ENCODE results near the gene HCN2. TPM values are rescaled to one million over a fixed set of nuclear protein-coding genes. Genes with fewer than 3 reads are reported as not detected.

The HCN2 gene
- total RNA-seq, 2 experiments from 2014 or later: 0.84 to 1.3 TPM

DNA sequence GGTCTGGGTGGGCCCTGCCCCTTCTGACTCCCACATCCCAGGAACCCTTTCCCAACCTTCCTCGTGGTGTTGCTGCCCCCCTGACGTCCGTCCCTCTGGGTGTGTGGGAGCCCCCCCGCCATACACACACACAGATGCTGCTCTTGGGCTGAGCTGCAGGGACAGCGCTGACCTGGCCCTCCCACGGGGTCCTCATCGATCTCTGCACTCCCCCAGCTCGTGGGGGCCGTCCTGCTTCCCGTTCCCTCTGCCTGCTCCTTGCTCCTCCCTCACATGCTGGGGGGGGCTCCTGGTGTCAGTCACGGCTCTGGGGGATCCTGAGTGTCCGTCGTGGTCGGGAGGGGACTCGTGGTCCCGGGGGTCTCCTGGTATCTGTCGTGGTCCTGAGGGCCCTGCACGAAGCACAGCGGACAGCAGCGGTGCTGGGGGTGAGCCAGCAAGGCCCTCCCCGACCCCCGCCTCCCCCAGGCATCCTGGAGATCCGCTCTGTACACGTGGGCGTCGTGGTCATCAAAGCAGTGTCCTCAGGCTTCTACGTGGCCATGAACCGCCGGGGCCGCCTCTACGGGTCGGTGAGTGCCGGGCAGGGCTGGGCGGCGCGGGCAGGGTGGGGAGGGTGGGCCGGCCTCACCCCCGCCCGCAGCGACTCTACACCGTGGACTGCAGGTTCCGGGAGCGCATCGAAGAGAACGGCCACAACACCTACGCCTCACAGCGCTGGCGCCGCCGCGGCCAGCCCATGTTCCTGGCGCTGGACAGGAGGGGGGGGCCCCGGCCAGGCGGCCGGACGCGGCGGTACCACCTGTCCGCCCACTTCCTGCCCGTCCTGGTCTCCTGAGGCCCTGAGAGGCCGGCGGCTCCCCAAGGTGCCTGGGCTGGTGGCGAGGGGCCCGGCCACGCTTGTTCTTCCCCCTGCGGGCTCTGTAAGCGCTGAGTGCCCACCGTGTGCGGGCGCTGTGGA is 53.4 kb downstream of the HCN2 start:
- ATAC-seq (no peak), DNase-seq (no peak)
- Mint-ChIP-seq H3K27me3 (ENCODE audit: low read depth) (no peaks in the 10 kb centered on the region), H3K4me1 (ENCODE audit: low read depth) (peaks cover 5% of the 10 kb centered on the region), H3K9me3 (ENCODE audit: insufficient read depth) (no peaks in the 10 kb centered on the region), H3K36me3 (ENCODE audit: low read depth) (peaks cover 9% of the 10 kb centered on the region), H3K27ac (no peak overlapping the region), H3K4me3 (no peak overlapping the region)
- POLR2A ChIA-PET: interaction anchor here (0.6 kb wide), 2 partner anchors 9 to 165 kb away, joined by 3 to 4 read pairs; no protein-coding TSS in a partner anchor
- CTCF ChIA-PET: no interaction called here

DNA sequence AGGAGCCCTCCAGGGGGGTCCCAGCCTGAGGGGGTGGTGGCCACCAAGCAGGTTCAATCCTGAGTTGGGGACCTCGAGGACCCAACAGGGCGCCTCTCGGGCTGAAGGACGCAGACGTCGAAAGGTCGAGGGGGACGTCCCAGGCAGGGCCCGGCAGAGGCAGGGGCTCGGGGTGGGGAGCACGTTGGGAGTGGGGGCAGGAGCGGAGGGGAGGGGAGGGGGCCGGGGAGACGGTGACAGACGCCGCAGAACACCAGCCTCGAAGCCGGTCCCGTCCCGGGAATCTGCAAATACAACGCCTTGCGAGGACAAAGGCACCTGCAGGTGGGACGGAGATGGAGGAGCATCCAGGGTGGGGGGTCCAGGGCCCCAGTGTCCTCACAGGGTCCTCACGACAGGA is 54.1 kb downstream of the HCN2 start:
- H3K27me3 Mint-ChIP-seq (ENCODE audit: low read depth): no peaks in the 10 kb centered on the region
- H3K4me3 Mint-ChIP-seq: no peak overlapping the region
- ChIA-PET POLR2A (no interaction called here), CTCF (no interaction called here)
- no peak overlapping the region for H3K27ac Mint-ChIP-seq
- H3K4me1 Mint-ChIP-seq (ENCODE audit: low read depth): peaks cover 5% of the 10 kb centered on the region
- H3K9me3 Mint-ChIP-seq (ENCODE audit: insufficient read depth): no peaks in the 10 kb centered on the region
- DNase-seq: no peak
- peaks cover 11% of the 10 kb centered on the region for H3K36me3 Mint-ChIP-seq (ENCODE audit: low read depth)
- no peak for ATAC-seq

DNA sequence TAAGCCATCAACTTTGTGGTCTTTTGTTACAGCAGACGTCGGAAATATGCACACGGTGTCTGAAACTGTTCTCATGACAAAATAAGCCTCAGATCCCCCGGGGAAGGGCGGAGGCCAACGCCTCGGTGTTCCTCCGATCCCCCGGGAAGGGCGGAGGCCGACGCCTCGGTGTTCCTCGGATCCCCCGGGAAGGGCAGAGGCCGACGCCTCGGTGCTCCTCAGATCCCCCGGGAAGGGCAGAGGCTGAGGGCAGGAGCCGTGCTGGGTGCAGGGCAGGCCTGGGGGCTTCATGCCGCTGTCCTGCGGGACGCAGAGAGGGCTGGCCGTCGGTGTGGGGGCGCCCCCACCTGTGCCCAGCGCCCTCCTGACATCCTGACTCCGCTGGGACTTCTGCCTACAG is 54.7 kb downstream of the HCN2 start:
- H3K36me3 Mint-ChIP-seq (ENCODE audit: low read depth): peaks cover 15% of the 10 kb centered on the region
- H3K27me3 Mint-ChIP-seq (ENCODE audit: low read depth): no peaks in the 10 kb centered on the region
- CTCF ChIA-PET: no interaction called here
- no peak overlapping the region for H3K27ac Mint-ChIP-seq
- POLR2A ChIA-PET: no interaction called here
- no peak for DNase-seq
- no peak for ATAC-seq
- no peaks in the 10 kb centered on the region for H3K9me3 Mint-ChIP-seq (ENCODE audit: insufficient read depth)
- H3K4me1 Mint-ChIP-seq (ENCODE audit: low read depth): peaks cover 1% of the 10 kb centered on the region
- no peak overlapping the region for H3K4me3 Mint-ChIP-seq

DNA sequence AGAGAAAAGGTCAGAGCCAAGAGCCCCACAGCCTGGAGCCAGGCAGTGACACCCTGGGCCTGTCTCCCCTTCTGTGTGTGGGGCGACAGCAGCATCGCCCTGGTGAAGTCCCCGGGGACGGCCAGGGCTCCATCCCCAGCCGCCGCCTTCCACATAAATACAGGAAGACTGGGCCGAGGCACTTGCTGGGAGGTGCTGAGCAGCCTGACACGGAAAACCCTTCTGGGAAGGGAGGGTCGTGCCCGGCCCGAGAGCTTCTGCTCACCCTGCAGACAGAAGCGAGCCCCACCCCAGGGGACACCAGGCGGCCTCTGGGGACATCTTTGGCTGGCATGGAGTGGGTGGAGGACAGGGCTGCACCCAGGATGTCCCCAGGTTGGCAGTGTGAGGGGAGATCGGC is 55.1 kb downstream of the HCN2 start:
- CTCF ChIA-PET: no interaction called here
- H3K27me3 Mint-ChIP-seq (ENCODE audit: low read depth): no peaks in the 10 kb centered on the region
- H3K4me3 Mint-ChIP-seq: no peak overlapping the region
- H3K36me3 Mint-ChIP-seq (ENCODE audit: low read depth): peaks cover 15% of the 10 kb centered on the region
- H3K27ac Mint-ChIP-seq: no peak overlapping the region
- no peaks in the 10 kb centered on the region for H3K9me3 Mint-ChIP-seq (ENCODE audit: insufficient read depth)
- DNase-seq (no peak), ATAC-seq (no peak)
- POLR2A ChIA-PET: no interaction called here
- no peaks in the 10 kb centered on the region for H3K4me1 Mint-ChIP-seq (ENCODE audit: low read depth)

DNA sequence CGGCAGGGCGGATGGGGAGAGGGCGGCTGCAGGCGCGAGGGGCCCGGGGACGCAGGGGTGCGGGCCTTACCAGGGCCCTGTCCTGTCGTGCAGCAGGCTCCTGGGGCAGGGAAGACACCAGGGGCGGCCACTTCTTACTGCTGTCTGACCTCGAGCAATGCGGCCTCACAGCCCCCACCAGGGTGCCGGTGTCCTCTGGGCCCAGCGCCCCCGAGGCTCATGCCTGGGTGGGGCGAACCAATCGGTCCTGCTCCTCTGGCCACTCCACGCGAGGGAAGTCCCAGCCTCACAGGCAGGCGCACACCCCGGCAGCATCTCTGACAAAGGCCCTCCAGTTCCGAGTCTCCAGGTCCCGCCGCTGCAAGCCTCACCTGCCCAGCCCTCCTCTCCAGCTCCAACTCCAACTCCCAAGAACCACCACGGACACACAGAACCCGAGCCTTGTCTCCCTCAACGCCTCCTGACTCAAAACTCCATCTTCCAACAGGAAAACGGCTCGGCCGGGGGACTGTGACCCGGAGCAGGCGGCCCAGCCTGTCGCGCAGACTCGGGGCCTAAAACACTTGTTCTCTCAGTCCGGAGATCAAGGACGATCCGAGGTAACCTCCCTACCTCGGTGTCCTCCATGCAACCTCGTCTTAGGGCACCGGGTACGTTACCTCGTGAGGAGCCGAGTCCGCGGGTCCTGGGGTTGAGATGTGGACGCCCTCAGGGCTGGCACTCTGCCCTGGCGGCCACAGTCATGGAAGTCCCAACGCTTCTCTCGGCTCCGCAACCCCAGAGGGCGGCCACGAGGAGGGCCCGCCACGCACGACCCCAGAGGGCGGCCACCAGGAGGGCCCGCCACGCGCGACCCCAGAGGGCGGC is 56.5 kb downstream of the HCN2 start:
- no peaks in the 10 kb centered on the region for H3K27me3 Mint-ChIP-seq (ENCODE audit: low read depth)
- CTCF ChIA-PET: no interaction called here
- H3K4me1 Mint-ChIP-seq (ENCODE audit: low read depth): no peaks in the 10 kb centered on the region
- no peak for DNase-seq
- peaks cover 18% of the 10 kb centered on the region for H3K36me3 Mint-ChIP-seq (ENCODE audit: low read depth)
- POLR2A ChIA-PET: no interaction called here
- H3K4me3 Mint-ChIP-seq: no peak overlapping the region
- no peak overlapping the region for H3K27ac Mint-ChIP-seq
- ATAC-seq: no peak
- H3K9me3 Mint-ChIP-seq (ENCODE audit: insufficient read depth): no peaks in the 10 kb centered on the region

DNA sequence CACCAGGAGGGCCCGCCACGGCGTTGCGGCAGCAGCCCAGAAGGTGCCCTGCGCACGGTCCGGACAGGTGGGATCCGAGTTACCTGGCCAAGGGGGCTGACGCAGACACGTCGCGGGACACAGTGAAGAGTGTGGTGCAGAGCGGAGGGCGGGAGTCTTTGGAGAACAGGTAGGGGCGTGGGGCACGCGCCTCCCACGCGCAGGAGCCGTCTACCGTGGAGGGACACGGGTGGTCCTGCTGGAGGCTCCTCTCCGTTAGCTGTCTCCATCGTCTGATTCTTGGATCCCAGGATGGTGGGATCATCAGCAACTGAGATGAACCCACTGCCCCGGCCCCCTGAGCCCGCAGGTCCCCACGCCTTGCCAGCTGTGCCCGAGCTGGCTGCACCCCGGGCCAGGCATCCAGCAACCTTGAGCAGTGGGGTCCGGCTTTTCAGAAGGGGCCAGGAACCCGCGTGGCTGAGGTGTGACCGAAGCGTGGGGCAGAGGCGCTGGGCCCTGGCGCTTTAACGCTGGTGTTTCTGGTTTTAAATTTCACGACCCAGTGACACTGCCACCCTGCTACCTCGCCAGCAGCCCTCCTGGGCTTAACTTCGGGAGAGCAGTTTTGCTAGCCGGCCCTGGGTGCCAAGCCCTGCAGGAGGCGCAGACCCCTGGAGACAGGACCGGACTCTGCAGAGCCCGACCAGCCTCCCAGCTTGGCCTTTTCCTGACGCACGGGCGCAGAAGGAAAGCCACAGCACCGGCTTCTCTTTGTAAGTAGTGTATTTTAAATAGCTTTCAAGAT is 57.3 kb downstream of the HCN2 start:
- H3K4me3 Mint-ChIP-seq: no peak overlapping the region
- no peak for ATAC-seq

DNA sequence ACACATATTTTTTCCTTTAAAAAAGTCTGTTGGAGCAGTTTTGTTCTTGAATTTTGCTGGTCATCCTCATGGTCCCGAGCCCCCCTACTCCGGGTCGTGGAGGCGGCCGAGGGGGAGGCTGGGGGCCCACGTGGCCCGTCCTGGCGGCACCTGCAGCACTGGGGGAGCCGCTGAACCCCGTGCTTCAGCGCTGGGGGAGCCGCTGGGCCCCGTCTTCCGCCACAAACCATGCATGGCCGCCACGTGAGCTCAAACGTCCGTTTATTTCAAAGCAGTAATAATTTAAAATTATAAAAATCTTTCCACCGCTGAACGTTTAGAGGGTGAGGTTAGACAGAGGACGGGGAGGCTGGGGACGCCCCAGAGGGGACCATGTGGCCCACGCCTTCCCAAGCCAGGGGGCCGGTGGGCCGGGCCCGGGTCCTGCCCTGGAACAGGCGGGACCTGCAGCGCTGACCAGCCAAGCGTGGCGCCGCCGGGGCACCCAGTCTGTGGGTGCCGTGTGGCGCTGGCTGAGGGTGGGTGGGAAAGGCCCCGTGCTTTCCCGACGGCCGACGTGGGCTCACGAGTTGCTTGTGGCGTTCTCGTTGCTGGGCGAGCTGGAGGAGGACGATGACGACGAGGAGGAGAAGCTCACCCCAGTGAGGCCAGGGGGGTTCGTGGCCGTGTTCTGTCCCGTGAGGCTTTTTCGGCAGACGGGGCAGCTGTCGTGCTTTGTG is 58.0 kb downstream of the HCN2 start:
- Mint-ChIP-seq H3K4me1 (ENCODE audit: low read depth) (no peaks in the 10 kb centered on the region), H3K27ac (no peak overlapping the region), H3K4me3 (no peak overlapping the region), H3K9me3 (ENCODE audit: insufficient read depth) (no peaks in the 10 kb centered on the region), H3K36me3 (ENCODE audit: low read depth) (peaks cover 23% of the 10 kb centered on the region), H3K27me3 (ENCODE audit: low read depth) (no peaks in the 10 kb centered on the region)
- ChIA-PET CTCF (no interaction called here), POLR2A (no interaction called here)
- DNase-seq: no peak
- no peak for ATAC-seq

More for the DNA sequence above, 57.3 kb downstream of the HCN2 start:
- POLR2A ChIA-PET: no interaction called here
- Mint-ChIP-seq H3K4me1 (ENCODE audit: low read depth) (no peaks in the 10 kb centered on the region), H3K27me3 (ENCODE audit: low read depth) (no peaks in the 10 kb centered on the region), H3K27ac (no peak overlapping the region), H3K36me3 (ENCODE audit: low read depth) (peaks cover 20% of the 10 kb centered on the region), H3K9me3 (ENCODE audit: insufficient read depth) (no peaks in the 10 kb centered on the region)
- CTCF ChIA-PET: no interaction called here
- no peak for DNase-seq

DNA sequence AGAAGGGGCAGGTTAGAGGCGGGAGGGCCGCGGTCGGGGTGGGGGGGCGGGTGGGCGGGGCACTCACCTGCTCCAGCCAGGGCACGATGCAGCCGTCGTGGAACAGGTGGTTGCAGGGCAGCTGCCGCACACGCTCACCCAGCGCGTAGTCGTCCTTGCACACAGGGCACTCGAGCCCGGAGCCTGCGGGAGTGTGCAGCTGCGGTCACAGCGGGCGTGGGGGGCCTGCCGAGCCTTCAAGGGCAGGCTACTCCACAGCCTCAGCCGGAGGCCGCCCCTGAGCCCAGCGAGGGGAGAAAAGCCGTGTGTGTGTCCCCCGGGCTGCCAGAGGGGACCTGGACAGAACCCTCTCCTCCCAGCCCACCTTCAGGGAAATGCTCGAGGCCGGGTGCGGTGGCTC is 58.6 kb downstream of the HCN2 start:
- ChIA-PET CTCF (no interaction called here), POLR2A (no interaction called here)
- Mint-ChIP-seq H3K27me3 (ENCODE audit: low read depth) (no peaks in the 10 kb centered on the region), H3K4me3 (no peak overlapping the region), H3K36me3 (ENCODE audit: low read depth) (peaks cover 23% of the 10 kb centered on the region), H3K9me3 (ENCODE audit: insufficient read depth) (no peaks in the 10 kb centered on the region), H3K27ac (no peak overlapping the region), H3K4me1 (ENCODE audit: low read depth) (no peaks in the 10 kb centered on the region)
- ATAC-seq (no peak), DNase-seq (no peak)

DNA sequence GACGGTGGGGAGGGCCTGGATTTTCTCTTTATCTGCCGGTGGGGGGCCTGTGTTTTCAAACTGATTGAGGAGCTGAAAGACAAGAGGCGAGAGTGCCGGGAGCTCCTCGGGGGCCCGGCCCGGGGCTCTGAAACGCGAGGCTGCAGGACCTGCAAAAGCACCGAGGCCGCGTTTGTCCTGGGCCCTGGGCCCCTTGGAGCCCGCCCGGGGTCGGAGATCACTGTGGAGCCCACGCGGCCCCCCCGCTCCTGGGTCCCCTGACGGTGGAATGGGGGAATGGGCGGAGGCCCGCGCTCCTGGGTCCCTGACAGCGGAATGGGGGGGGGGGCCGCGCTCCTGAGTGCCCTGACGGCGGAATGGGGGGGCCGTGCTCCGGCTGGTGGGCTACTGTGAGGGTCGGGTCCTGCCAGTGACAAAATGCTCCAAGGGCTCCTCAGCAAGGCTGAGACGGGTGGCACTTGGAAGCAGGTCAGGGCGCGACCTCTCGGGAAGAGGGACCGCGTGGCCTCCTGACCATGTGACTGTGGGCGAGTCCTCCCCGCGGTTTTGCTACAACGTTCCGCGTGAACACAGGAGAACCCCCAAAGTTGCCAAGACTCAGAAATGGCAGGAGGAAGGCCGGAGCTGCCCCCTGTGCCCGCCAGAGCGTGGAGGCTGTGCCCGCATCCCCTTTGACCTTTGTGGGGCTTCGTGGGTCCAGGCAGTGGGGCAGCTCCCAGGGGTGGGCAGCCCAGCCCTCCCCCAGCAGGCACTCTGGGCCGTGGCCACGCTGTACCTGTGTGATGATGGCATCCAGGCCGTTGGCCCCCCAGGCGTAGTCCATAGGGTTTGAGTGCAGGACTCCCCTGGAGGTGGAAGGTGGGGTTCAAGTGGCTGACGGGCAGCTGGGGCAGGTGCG is 59.5 kb downstream of the HCN2 start:
- H3K9me3 Mint-ChIP-seq (ENCODE audit: insufficient read depth): no peaks in the 10 kb centered on the region
- no peak overlapping the region for H3K27ac Mint-ChIP-seq
- H3K4me3 Mint-ChIP-seq: no peak overlapping the region
- peaks cover 28% of the 10 kb centered on the region for H3K36me3 Mint-ChIP-seq (ENCODE audit: low read depth)
- ChIA-PET POLR2A (no interaction called here), CTCF (no interaction called here)
- no peak for ATAC-seq
- no peak for DNase-seq
- no peaks in the 10 kb centered on the region for H3K4me1 Mint-ChIP-seq (ENCODE audit: low read depth)
- no peaks in the 10 kb centered on the region for H3K27me3 Mint-ChIP-seq (ENCODE audit: low read depth)

DNA sequence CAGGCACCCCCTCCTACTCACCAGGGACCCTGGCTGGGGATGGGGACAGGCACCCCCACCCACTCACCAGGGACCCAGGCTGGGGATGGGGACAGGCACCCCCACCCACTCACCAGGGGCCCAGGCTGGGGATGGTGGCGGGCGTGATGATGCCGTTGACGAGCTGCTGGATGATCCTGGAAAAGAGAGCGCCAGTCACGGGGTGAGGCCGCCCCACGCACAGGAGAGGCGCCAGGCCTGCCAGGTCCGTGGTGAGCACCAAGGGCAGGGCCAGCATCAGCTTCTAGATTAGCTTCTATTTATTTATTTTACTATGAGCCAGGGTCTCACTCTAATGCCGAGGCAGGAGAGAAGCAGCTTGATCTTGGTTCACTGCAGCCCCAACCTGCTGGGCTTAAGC is 60.4 kb downstream of the HCN2 start:
- Mint-ChIP-seq H3K9me3 (ENCODE audit: insufficient read depth) (no peaks in the 10 kb centered on the region), H3K4me1 (ENCODE audit: low read depth) (peaks cover under 1% of the 10 kb centered on the region), H3K36me3 (ENCODE audit: low read depth) (peaks cover 26% of the 10 kb centered on the region), H3K4me3 (no peak overlapping the region), H3K27ac (no peak overlapping the region), H3K27me3 (ENCODE audit: low read depth) (no peaks in the 10 kb centered on the region)
- ChIA-PET CTCF (no interaction called here), POLR2A (no interaction called here)
- ATAC-seq (no peak), DNase-seq (no peak)
